ENCODE data around the gene ZBTB7C. TPM values are rescaled to one million over a fixed set of nuclear protein-coding genes. Genes with fewer than 3 reads are reported as not detected.

The ZBTB7C gene
- total RNA-seq, 1 experiment from 2014 or later, result not detected

- no peaks in the 10 kb centered on the region for H3K36me3 Mint-ChIP-seq (ENCODE audit: insufficient read depth, unreplicated experiment)
- peaks cover 84% of the 10 kb centered on the region for H3K27me3 Mint-ChIP-seq (ENCODE audit: unreplicated experiment)
- no peak overlapping the region for H3K4me3 Mint-ChIP-seq (ENCODE audit: low read depth, unreplicated experiment)
- H3K27ac Mint-ChIP-seq (ENCODE audit: unreplicated experiment), result no peak overlapping the region
- no peak for DNase-seq
- intact Hi-C loops (cut with micrococcal nuclease; ENCODE audit: unreplicated experiment), result no loop called here
- H3K4me1 Mint-ChIP-seq (ENCODE audit: low read depth, unreplicated experiment), result no peaks in the 10 kb centered on the region
- BruUV-seq (replicated peaks), result no TSS peak
- CTCF ChIA-PET, result interaction anchor here (2.0 kb wide), 1 partner anchor 10 kb away, joined by 5 read pairs; no protein-coding TSS in a partner anchor
- no peaks in the 10 kb centered on the region for H3K9me3 Mint-ChIP-seq (ENCODE audit: low read depth, unreplicated experiment)
- TF ChIP-seq CTCF (IDR thresholded peaks at IDR 0.05; ENCODE audit: unreplicated experiment), result no peak
These were observed 366.0 kb downstream of the ZBTB7C start for GRCh38 chr18:48043166-48043565.

- BruUV-seq (replicated peaks), result no TSS peak
- Mint-ChIP-seq H3K4me1 (ENCODE audit: low read depth, unreplicated experiment) (no peaks in the 10 kb centered on the region), H3K9me3 (ENCODE audit: low read depth, unreplicated experiment) (no peaks in the 10 kb centered on the region), H3K36me3 (ENCODE audit: insufficient read depth, unreplicated experiment) (no peaks in the 10 kb centered on the region), H3K27me3 (ENCODE audit: unreplicated experiment) (peaks cover 76% of the 10 kb centered on the region), H3K4me3 (ENCODE audit: low read depth, unreplicated experiment) (no peak overlapping the region), H3K27ac (ENCODE audit: unreplicated experiment) (no peak overlapping the region)
- intact Hi-C loops (cut with micrococcal nuclease; ENCODE audit: unreplicated experiment), result no loop called here
- DNase-seq, result no peak
- TF ChIP-seq CTCF (IDR thresholded peaks at IDR 0.05; ENCODE audit: unreplicated experiment), result no peak
- CTCF ChIA-PET, result interaction anchor here (2.0 kb wide), 1 partner anchor 9 kb away, joined by 5 read pairs; no protein-coding TSS in a partner anchor
These were observed 366.8 kb downstream of the ZBTB7C start for GRCh38 chr18:48042431-48042830.

GRCh38 chr18:48040457-48041110, 368.6 kb downstream of the ZBTB7C start:
- DNase-seq, result no peak
- Mint-ChIP-seq H3K27me3 (ENCODE audit: unreplicated experiment) (peaks cover 76% of the 10 kb centered on the region), H3K4me3 (ENCODE audit: low read depth, unreplicated experiment) (no peak overlapping the region), H3K36me3 (ENCODE audit: insufficient read depth, unreplicated experiment) (no peaks in the 10 kb centered on the region), H3K27ac (ENCODE audit: unreplicated experiment) (no peak overlapping the region), H3K9me3 (ENCODE audit: low read depth, unreplicated experiment) (no peaks in the 10 kb centered on the region), H3K4me1 (ENCODE audit: low read depth, unreplicated experiment) (no peaks in the 10 kb centered on the region)
- BruUV-seq (replicated peaks), result no TSS peak
- CTCF ChIA-PET, result no interaction called here
- TF ChIP-seq CTCF (IDR thresholded peaks at IDR 0.05; ENCODE audit: unreplicated experiment), result no peak
- intact Hi-C loops (cut with micrococcal nuclease; ENCODE audit: unreplicated experiment), result no loop called here

- Mint-ChIP-seq H3K4me1 (ENCODE audit: low read depth, unreplicated experiment) (no peaks in the 10 kb centered on the region), H3K27me3 (ENCODE audit: unreplicated experiment) (peaks cover 76% of the 10 kb centered on the region), H3K27ac (ENCODE audit: unreplicated experiment) (no peak overlapping the region), H3K9me3 (ENCODE audit: low read depth, unreplicated experiment) (no peaks in the 10 kb centered on the region), H3K4me3 (ENCODE audit: low read depth, unreplicated experiment) (no peak overlapping the region), H3K36me3 (ENCODE audit: insufficient read depth, unreplicated experiment) (no peaks in the 10 kb centered on the region)
- CTCF ChIA-PET, result no interaction called here
- no peak for DNase-seq
- no TSS peak for BruUV-seq (replicated peaks)
- TF ChIP-seq CTCF (IDR thresholded peaks at IDR 0.05; ENCODE audit: unreplicated experiment), result no peak
- intact Hi-C loops (cut with micrococcal nuclease; ENCODE audit: unreplicated experiment), result no loop called here
These were observed 369.4 kb downstream of the ZBTB7C start for GRCh38 chr18:48039769-48040215.

All from Calu3 (cell line).